ENCODE data around the gene ATP11A. TPM values are rescaled to one million over a fixed set of nuclear protein-coding genes. Genes with fewer than 3 reads are reported as not detected.

ATP11A gene
- total RNA-seq, 4 donors from 2014 or later: 18.6 to 30.3 (median 26.8) TPM

- TF ChIP-seq CTCF (IDR thresholded peaks at IDR 0.05; ENCODE audit: low read depth): no peak
Observed at GRCh38 chr13:112648101-112648500, 41.7 kb upstream of the ATP11A start.

GRCh38 chr13:112648966-112649690, 40.7 kb upstream of the ATP11A start:
- no peak for TF ChIP-seq CTCF (IDR thresholded peaks at IDR 0.05; ENCODE audit: low read depth)

GRCh38 chr13:112651311-112651710, 38.5 kb upstream of the ATP11A start:
- no peak for TF ChIP-seq CTCF (IDR thresholded peaks at IDR 0.05; ENCODE audit: low read depth)

- no peak for TF ChIP-seq CTCF (IDR thresholded peaks at IDR 0.05; ENCODE audit: low read depth)
Observed at GRCh38 chr13:112651750-112652511, 37.9 kb upstream of the ATP11A start.

- no peak for TF ChIP-seq CTCF (IDR thresholded peaks at IDR 0.05; ENCODE audit: low read depth)
Observed at GRCh38 chr13:112652512-112653070, 37.2 kb upstream of the ATP11A start.

- no peak for TF ChIP-seq CTCF (IDR thresholded peaks at IDR 0.05; ENCODE audit: low read depth)
Observed at GRCh38 chr13:112653071-112653470, 36.8 kb upstream of the ATP11A start.

- no peak for TF ChIP-seq CTCF (IDR thresholded peaks at IDR 0.05; ENCODE audit: low read depth)
Observed at GRCh38 chr13:112655913-112656312, 33.9 kb upstream of the ATP11A start.
